ENCODE measurements around the gene ATP9B. TPM values are rescaled to one million over a fixed set of nuclear protein-coding genes. Genes with fewer than 3 reads are reported as not detected.

The ATP9B gene
- total RNA-seq, 1 experiment from 2014 or later: 20.9 TPM

DNA sequence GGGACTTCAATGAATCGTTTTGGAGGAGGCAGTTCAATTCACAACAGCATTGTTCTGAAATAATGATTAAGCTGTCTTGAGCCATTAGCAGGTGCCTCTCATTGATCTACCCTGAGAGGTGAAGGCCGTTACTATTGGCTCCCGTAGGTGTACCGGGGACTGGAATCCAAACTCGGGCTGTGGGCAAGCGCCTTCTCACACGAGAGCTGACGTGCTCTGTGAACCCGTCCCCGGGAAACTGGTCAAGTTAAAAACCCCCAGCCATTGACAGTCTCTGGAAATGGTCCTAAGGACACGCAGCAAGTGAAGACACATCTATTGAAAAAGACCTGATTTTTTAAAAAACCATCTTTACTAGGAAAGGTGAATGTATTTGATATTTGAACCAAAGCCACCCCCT is 318.4 kb downstream of the ATP9B start:
- no peaks in the 10 kb centered on the region for H4K20me1 ChIP-seq (ENCODE audit: control insufficient read depth, insufficient read depth, insufficient read length)
- no peak overlapping the region for H3K14ac ChIP-seq (ENCODE audit: insufficient read depth, low read length)
- H2AFZ ChIP-seq (ENCODE audit: low read length): no peak overlapping the region
- no peak overlapping the region for H2BK12ac ChIP-seq (ENCODE audit: insufficient read length, low read depth, low read length)
- no peak overlapping the region for H2BK5ac ChIP-seq (ENCODE audit: insufficient read length, low read length)
- H3K4me1 Mint-ChIP-seq: no peaks in the 10 kb centered on the region; a peak in 1 of 4 replicates
- H3K23ac ChIP-seq (ENCODE audit: insufficient read length, low read depth, low read length): no peak overlapping the region
- no peaks in the 10 kb centered on the region for H3K79me2 ChIP-seq (ENCODE audit: insufficient read depth, low read length)
- H3K36me3 Mint-ChIP-seq (ENCODE audit: insufficient read depth in 1 of 3, low read depth in 3 of 3): no peaks in the 10 kb centered on the region
- no peak overlapping the region for H2AK5ac ChIP-seq (ENCODE audit: insufficient read length, low read length)
- no peak overlapping the region for H3K18ac ChIP-seq (ENCODE audit: insufficient read length, low read depth, low read length)
- H2BK120ac ChIP-seq (ENCODE audit: low read depth, low read length, poor library complexity, severe bottlenecking): no peak overlapping the region
- WGBS (ENCODE audit: extremely low coverage, insufficient read length, low lambda C conversion rate): no CpG with 5 or more reads among the region's 11 CpGs
- H3T11ph ChIP-seq (ENCODE audit: low read length): no peak overlapping the region
- no peak overlapping the region for H3K56ac ChIP-seq (ENCODE audit: insufficient read length, low read depth, low read length)
- H3K27me3 Mint-ChIP-seq (ENCODE audit: low read depth): peaks cover 60% of the 10 kb centered on the region
- H2BK15ac ChIP-seq (ENCODE audit: low read depth, low read length): no peak overlapping the region
- H3K4me1 ChIP-seq (ENCODE audit: insufficient read depth, low read length): no peaks in the 10 kb centered on the region
- no peak overlapping the region for H3K27ac Mint-ChIP-seq
- no peaks in the 10 kb centered on the region for H3K9me3 ChIP-seq (ENCODE audit: control insufficient read depth, low read depth, low read length)
- peaks cover 9% of the 10 kb centered on the region; the same call in 1 of the 2 replicates for H3K27me3 ChIP-seq (ENCODE audit: insufficient read depth, low read length)
- no peak overlapping the region for H3K9ac ChIP-seq (ENCODE audit: extremely low read depth, insufficient read length, low read length)
- TF ChIP-seq, protein P1, sequence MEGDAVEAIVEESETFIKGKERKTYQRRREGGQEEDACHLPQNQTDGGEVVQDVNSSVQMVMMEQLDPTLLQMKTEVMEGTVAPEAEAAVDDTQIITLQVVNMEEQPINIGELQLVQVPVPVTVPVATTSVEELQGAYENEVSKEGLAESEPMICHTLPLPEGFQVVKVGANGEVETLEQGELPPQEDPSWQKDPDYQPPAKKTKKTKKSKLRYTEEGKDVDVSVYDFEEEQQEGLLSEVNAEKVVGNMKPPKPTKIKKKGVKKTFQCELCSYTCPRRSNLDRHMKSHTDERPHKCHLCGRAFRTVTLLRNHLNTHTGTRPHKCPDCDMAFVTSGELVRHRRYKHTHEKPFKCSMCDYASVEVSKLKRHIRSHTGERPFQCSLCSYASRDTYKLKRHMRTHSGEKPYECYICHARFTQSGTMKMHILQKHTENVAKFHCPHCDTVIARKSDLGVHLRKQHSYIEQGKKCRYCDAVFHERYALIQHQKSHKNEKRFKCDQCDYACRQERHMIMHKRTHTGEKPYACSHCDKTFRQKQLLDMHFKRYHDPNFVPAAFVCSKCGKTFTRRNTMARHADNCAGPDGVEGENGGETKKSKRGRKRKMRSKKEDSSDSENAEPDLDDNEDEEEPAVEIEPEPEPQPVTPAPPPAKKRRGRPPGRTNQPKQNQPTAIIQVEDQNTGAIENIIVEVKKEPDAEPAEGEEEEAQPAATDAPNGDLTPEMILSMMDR (conservative IDR thresholded peaks at IDR 0.05): no peak
- no peak overlapping the region for H2BK20ac ChIP-seq (ENCODE audit: low read depth, low read length, poor library complexity, severe bottlenecking)
- DNase-seq: no peak
- no peak overlapping the region for H3K27ac ChIP-seq (ENCODE audit: insufficient read length, low read depth, low read length)
- H3K9me3 Mint-ChIP-seq: no peaks in the 10 kb centered on the region; a peak in 2 of 5 replicates
- H3K4me3 Mint-ChIP-seq: no peak overlapping the region
- no peak overlapping the region for H3K4ac ChIP-seq (ENCODE audit: low read depth, low read length)
- no peaks in the 10 kb centered on the region for H3K79me1 ChIP-seq (ENCODE audit: insufficient read depth, low read depth, low read length, poor library complexity, severe bottlenecking)
- no peak overlapping the region for H3K4me2 ChIP-seq (ENCODE audit: insufficient read depth, insufficient read length, low read length)
- no peak overlapping the region for H4K5ac ChIP-seq (ENCODE audit: insufficient read length, low read depth, low read length)
- no peaks in the 10 kb centered on the region for H3K23me2 ChIP-seq (ENCODE audit: insufficient read length, low read depth, low read length, poor library complexity, severe bottlenecking)
- no peak overlapping the region for H4K8ac ChIP-seq (replicated peaks; ENCODE audit: insufficient read length, low read depth, low read length)
- H4K91ac ChIP-seq (ENCODE audit: insufficient read length, low read depth, low read length): no peak overlapping the region
